Transverse colon (tissue), 4 donors: ENCODE measurements around the gene PLCG2. TPM values are rescaled to one million over a fixed set of nuclear protein-coding genes. Genes with fewer than 3 reads are reported as not detected.

ENCODE experiments used
- DNase-seq: peaks from one replicate; pipeline ENCODE4 v3.0.0-alpha.2; 2019
- H3K27ac ChIP-seq, 4 donors: fragments of 200-600 bp; sonication (generic); 2 replicates each; pipeline ENCODE4 v1.5.1; 2016 to 2018; ENCODE audit warnings: inconsistent platforms in 4 of 4
- H3K27me3 ChIP-seq: fragments of 200-600 bp; sonication (generic); 2 replicates; pipeline ENCODE4 v1.5.1; 2017; ENCODE audit warnings: inconsistent platforms
- H3K36me3 ChIP-seq, 4 donors: fragments of 200-600 bp; sonication (generic); 2 replicates each; pipeline ENCODE4 v1.5.1; 2017 to 2019; ENCODE audit warnings: inconsistent platforms in 4 of 4
- H3K4me1 ChIP-seq, 4 donors: fragments of 200-600 bp; sonication (generic); 2 replicates each; pipeline ENCODE4 v1.5.1; 2017 to 2020; ENCODE audit warnings: inconsistent platforms in 4 of 4
- H3K4me3 ChIP-seq, 4 donors: fragments of 200-600 bp; sonication (generic); 1 replicate in 1 of 4; 2 replicates in 3 of 4; pipeline versions ENCODE4 v1.5.1 to v1.6.1; 2017 to 2019; ENCODE audit warnings: inconsistent platforms in 4 of 4
- H3K9me3 ChIP-seq, 2 donors: fragments of 200-600 bp; sonication (generic); 2 replicates each; pipeline ENCODE4 v1.5.1; 2017 to 2019; ENCODE audit warnings: inconsistent platforms in 2 of 2
- EP300 ChIP-seq: sonication (generic); formaldehyde crosslinking; IDR thresholded peaks from one replicate; pipeline ENCODE4 v1.6.1; 2017; ENCODE audit warnings: antibody characterized with exemption, low read depth
- POLR2A ChIP-seq: fragments of 450-650 bp; IDR thresholded peaks from one replicate; pipeline ENCODE4 v1.6.1; 2016; ENCODE audit warnings: antibody characterized with exemption, mild to moderate bottlenecking, moderate library complexity
- POLR2AphosphoS5 ChIP-seq, 3 donors: sonication (generic); formaldehyde crosslinking; IDR thresholded peaks; one replicate each; pipeline ENCODE4 v1.6.1; 2016; ENCODE audit warnings: antibody characterized with exemption in 3 of 3
- WGBS, 2 donors: methylation state at CpG; one replicate each; pipeline ENCODE4 v1.1.5; 2018; ENCODE audit warnings: low coverage in 1 of 2; 5-methylcytosine and 5-hydroxymethylcytosine counted together
- in situ Hi-C, 4 donors: fragments of 200-750 bp; cut with MboI; loops; one replicate each; pipeline versions ENCODE4 v1.15.0 to v1.15.1; 2017; ENCODE audit warnings: low sequenced_read_pairs in 3 of 4, low pct_ligation_motif_present in 1 of 4, low pct_unique_long_range_greater_than_20kb in 1 of 4
- intact Hi-C: fragments of 100-400 bp; cut with DNase I; formaldehyde crosslinking; loops from one replicate; pipeline ENCODE4 v1.15.1; 2023; ENCODE audit warnings: low total_unique reads
- total RNA-seq, 4 donors: library from RNA; depleted of rRNA; stranded (reverse); fragments of >200 nt; gene quantifications; one replicate each; pipeline ENCODE4 v1.1.0, GENCODE V29; 2016
- TF ChIP-seq, protein P1 (sequence below), 5 experiments: fragments of 200-600 bp in 3 of 5; fragments of 450-650 bp in 2 of 5; sonication (generic) in 3 of 5; IDR thresholded peaks; 1 replicate in 2 of 5; 2 replicates in 3 of 5; pipeline ENCODE4 v1.5.1; 2016 to 2017; ENCODE audit warnings: antibody characterized with exemption in 5 of 5, inconsistent platforms in 3 of 5, mild to moderate bottlenecking in 2 of 5, moderate library complexity in 1 of 5

The PLCG2 gene
- total RNA-seq, 4 donors from 2014 or later, result 9.0 to 65.9 (median 28.6) TPM

DNA sequence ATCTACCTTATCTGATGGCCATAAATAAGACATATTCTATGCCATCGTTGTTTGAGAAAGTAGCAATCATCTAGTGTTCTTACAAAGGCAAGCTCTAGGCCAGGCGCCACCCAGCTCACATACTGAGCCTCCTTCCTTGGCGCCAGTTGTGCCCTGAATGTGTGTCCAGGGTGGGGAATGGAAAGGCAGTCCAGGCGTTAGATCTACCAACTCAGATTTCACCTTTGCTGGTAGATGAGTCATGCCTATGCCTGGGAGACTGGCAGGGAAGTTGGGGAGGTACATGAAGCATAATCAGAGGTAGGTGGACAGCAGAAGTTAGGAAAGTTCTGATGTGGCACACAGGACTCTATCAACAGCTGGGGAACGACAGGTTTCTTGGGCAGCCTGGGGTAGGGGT is 208.6 kb downstream of the PLCG2 start:
- 41 to 69% methylated on average over 2 to 5 of the region's 5 CpGs for WGBS, 2 donors
- intact Hi-C loops, result no loop called here
- DNase-seq, result peak; percentile 23
- Histone ChIP-seq H3K4me3 (no peak overlapping the region), H3K4me1 (no peaks in the 10 kb centered on the region), H3K27me3 (no peaks in the 10 kb centered on the region), H3K9me3 (no peaks in the 10 kb centered on the region), H3K27ac (peak overlapping the region in 1 of 4 donors; percentile 30), H3K36me3 (no peaks in the 10 kb centered on the region)
- in situ Hi-C loops, result no loop called here
- no peak for TF ChIP-seq POLR2A
- TF ChIP-seq POLR2AphosphoS5 (IDR thresholded peaks at IDR 0.05), result peak in 1 of 3 donors; percentile 21

DNA sequence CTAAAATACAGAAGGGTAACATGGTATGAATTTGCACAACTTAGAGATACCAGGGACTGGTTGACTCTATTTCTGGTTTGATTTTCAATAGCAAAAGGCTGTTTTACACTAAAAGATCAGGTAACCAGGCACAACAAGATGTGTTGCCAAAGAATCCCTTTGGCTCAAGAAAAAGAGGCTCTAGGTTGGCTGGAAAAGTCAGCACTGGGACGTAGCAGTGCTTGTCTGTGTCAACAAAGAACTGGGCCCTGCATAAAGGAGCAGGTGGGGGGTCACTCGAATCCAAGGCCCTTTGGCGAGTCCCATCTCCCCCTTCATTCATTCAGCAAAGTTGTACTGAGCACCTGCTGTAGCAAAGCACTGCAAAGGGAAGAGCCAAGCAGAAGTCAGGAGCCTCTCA is 213.8 kb downstream of the PLCG2 start:
- 74% methylated on average over 3 of the region's 3 CpGs; no CpG with 5 or more reads in 1 of the 2 donors for WGBS, 2 donors
- TF ChIP-seq POLR2A (no peak), POLR2AphosphoS5 (IDR thresholded peaks at IDR 0.05) (no peak), EP300 (no peak)
- TF ChIP-seq, protein P1, sequence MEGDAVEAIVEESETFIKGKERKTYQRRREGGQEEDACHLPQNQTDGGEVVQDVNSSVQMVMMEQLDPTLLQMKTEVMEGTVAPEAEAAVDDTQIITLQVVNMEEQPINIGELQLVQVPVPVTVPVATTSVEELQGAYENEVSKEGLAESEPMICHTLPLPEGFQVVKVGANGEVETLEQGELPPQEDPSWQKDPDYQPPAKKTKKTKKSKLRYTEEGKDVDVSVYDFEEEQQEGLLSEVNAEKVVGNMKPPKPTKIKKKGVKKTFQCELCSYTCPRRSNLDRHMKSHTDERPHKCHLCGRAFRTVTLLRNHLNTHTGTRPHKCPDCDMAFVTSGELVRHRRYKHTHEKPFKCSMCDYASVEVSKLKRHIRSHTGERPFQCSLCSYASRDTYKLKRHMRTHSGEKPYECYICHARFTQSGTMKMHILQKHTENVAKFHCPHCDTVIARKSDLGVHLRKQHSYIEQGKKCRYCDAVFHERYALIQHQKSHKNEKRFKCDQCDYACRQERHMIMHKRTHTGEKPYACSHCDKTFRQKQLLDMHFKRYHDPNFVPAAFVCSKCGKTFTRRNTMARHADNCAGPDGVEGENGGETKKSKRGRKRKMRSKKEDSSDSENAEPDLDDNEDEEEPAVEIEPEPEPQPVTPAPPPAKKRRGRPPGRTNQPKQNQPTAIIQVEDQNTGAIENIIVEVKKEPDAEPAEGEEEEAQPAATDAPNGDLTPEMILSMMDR (IDR thresholded peaks at IDR 0.05), result no peak
- no peaks in the 10 kb centered on the region for H3K36me3 ChIP-seq
- no peak for DNase-seq
- in situ Hi-C loops, result no loop called here
- no peaks in the 10 kb centered on the region for H3K9me3 ChIP-seq
- no peak overlapping the region for H3K27ac ChIP-seq
- intact Hi-C loops, result no loop called here
- H3K4me3 ChIP-seq, result no peak overlapping the region
- H3K4me1 ChIP-seq, result peaks cover 5 to 18% (median 15%) of the 10 kb centered on the region in 4 donors
- no peaks in the 10 kb centered on the region for H3K27me3 ChIP-seq

- Histone ChIP-seq H3K9me3 (no peaks in the 10 kb centered on the region), H3K36me3 (no peaks in the 10 kb centered on the region), H3K4me3 (no peak overlapping the region), H3K27me3 (no peaks in the 10 kb centered on the region), H3K27ac (no peak overlapping the region), H3K4me1 (peaks cover 5 to 20% (median 15%) of the 10 kb centered on the region in 4 donors)
- TF ChIP-seq POLR2AphosphoS5 (IDR thresholded peaks at IDR 0.05), result no peak
- TF ChIP-seq POLR2A, result no peak
- TF ChIP-seq EP300, result no peak
- TF ChIP-seq, protein P1 (IDR thresholded peaks at IDR 0.05), result no peak
- no peak for DNase-seq
- in situ Hi-C loops, result no loop called here
- intact Hi-C loops, result no loop called here
- 81 to 86% methylated on average over 5 of the region's 5 CpGs for WGBS, 2 donors
These were observed 215.4 kb downstream of the PLCG2 start for GRCh38 chr16:81994485-81994884.

DNA sequence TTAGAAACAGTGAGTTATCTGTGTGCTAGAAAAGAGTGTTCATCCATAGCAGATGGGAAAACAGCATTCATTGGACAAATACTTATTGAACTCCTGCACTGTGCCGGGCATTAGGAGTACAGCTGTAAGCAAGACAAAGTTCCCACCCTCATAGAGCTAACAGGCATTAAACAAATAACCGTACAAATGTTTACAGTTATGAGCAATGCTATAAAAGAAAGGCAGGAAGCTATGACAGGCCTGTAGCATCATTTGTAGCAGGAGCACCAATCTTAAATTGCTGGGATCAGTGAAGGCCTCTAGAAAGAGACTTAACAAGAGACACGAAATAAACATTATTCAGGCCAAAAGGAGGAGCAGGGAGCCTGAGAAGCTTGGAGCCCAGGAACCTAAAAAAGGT is 216.6 kb downstream of the PLCG2 start:
- WGBS, 2 donors, result 35 to 52% methylated on average over 3 of the region's 3 CpGs
- Histone ChIP-seq H3K36me3 (no peaks in the 10 kb centered on the region), H3K9me3 (no peaks in the 10 kb centered on the region), H3K4me1 (peaks cover 5 to 20% (median 15%) of the 10 kb centered on the region in 4 donors), H3K4me3 (no peak overlapping the region), H3K27ac (peak overlapping the region in 3 of 4 donors; percentile 9 to 55 (median 16)), H3K27me3 (no peaks in the 10 kb centered on the region)
- TF ChIP-seq POLR2AphosphoS5 (IDR thresholded peaks at IDR 0.05) (no peak), EP300 (no peak), POLR2A (no peak)
- TF ChIP-seq, protein P1 (IDR thresholded peaks at IDR 0.05), result no peak
- no peak for DNase-seq
- in situ Hi-C loops (no loop called here), intact Hi-C loops (no loop called here)
